ENCODE data around the gene CISH.

Gene CISH

GRCh38 chr3:50604110-50604621 is 7.4 kb downstream of the CISH start:
- no peak for DNase-seq
- intact Hi-C loops (cut with DNase I), result no loop called here

GRCh38 chr3:50603261-50604109 is 8.1 kb downstream of the CISH start:
- no peak for DNase-seq
- intact Hi-C loops (cut with DNase I), result no loop called here

DNA sequence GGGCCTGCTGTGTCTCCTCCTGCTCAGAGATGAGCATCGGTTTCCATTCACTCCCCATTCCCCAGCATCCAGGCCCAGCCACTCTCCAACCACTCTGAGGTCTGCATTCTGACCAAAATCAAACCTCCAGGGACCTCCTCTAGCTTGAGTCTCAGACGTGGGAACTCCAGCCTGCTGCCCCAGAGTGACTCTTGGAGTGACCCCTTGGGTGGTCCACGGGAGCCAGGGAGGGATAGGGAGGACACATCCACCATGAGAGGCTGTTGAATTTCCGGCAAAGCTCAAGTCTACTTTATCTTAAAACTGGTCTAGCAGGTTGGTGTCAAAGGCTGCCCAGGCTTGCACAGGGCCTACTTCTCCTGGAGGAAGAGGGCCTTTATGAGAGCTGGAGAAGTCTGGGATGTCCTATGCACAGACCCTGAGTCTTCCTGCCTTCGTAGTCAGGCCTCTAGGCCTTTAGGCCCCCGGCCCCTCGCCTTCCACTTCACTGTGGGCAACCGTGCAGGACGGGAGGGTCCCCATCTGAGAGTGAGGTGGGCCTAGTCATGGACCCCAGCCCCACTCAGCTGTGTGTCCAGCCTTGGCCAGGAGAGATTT is 8.9 kb downstream of the CISH start:
- DNase-seq, result no peak
- intact Hi-C loops (cut with DNase I), result no loop called here

DNA sequence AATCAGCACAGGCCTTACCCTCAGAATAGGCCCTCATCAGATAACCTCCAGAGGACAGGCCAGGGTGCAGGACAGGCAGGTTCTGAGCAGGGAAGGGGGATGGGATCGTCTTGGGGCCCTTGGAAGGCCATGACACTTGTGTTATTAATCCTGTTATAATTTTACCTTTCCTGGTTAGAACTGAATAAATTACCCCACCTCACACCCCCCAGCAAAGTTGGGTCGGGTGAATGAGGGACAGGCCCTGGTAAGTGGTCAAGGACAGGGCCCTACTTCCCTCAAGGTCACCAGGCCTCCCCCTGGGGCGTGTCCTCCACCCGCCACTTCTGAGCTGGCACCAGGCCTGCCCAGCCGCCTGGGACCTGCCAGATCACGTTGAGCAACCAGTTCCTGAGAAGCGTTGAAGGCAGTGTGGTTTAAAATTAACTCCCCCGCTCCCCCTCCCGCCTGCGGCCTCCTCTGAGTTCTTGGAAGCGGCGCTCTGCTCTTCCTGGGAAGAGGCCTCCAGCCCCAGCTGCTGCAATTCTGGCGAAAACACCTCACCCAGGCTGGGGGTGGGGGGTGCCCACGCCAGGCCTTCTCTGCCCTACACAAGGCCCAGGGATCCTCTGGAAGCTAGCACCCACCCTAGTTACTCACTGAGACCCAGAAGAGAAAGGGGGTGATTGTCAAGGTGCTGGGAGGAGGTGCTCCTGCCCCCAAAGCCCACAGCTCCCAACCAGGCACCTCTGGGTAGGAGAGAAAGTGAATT is 10.6 kb downstream of the CISH start:
- DNase-seq, result peak; percentile 56 to 95 (median 84)
- intact Hi-C loops (cut with DNase I), result no loop called here

DNA sequence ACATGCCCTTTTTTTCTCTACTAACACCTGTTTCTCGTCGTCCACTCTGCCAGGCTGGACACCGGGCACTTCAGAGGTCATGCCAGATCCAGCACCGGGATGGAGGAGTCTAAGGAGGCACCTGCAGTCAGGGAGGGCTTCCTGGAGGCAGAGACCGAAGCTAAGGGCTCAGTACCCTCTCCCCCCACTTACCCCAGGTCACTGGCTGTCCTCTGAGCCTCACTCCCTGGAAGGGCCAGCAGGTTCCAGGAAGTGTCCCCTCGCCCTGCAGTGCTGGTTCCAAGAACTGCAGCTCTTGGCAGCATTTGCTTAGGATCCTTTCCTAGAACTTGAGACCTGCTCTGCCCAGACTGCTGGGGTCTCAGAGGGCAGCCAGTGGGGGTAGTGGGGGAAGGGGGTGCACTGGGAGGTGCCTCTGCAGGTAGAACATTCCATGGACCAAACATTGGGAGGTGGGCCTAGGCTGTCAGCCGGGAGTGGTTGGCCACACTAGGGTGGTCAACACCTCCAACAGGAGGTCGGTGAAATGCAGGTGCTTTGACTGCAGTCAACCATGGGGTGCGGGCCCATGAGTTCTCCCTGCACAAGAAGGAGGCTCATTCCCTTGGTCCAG is 11.3 kb downstream of the CISH start:
- intact Hi-C loops (cut with DNase I), result no loop called here

GRCh38 chr3:50599716-50600118 is 11.9 kb downstream of the CISH start:
- DNase-seq, result no peak
- intact Hi-C loops (cut with DNase I), result no loop called here

More for the DNA sequence above, 11.3 kb downstream of the CISH start:
- DNase-seq, result no peak

DNA sequence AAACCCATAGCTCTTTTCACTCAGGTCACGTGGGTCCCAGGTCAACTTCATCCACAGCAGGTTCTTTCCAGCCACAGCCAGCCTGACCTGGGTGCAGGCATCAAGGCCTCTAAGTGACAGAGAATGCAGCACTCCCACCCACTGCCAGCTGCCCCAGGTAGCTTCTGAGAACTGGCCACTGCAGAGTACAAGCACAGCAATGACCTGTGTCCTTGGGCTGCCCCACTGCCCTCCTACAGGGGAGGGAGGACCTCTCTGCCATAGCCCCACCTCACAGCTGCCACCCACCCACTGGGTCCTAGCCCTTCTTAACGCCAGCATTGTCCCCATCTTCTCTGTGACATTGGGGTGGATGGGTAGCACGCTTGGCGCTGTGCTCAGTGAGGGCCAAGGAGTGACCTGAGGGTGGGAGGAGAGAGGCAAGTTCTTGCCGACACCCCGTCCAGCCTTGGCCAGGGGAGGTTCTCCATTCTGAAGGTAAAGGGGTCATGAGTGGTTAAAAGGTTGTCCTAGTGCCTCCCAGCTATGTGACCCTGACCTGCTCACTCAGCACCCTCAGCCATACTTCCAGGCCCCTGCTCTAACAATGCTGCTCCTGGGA is 12.4 kb downstream of the CISH start:
- intact Hi-C loops (cut with DNase I), result no loop called here
- DNase-seq, result no peak

GRCh38 chr3:50594253-50594785 is 17.3 kb downstream of the CISH start:
- DNase-seq, result no peak
- intact Hi-C loops (cut with DNase I), result no loop called here

GRCh38 chr3:50592568-50592967 is 19.0 kb downstream of the CISH start:
- intact Hi-C loops (cut with DNase I), result no loop called here

DNA sequence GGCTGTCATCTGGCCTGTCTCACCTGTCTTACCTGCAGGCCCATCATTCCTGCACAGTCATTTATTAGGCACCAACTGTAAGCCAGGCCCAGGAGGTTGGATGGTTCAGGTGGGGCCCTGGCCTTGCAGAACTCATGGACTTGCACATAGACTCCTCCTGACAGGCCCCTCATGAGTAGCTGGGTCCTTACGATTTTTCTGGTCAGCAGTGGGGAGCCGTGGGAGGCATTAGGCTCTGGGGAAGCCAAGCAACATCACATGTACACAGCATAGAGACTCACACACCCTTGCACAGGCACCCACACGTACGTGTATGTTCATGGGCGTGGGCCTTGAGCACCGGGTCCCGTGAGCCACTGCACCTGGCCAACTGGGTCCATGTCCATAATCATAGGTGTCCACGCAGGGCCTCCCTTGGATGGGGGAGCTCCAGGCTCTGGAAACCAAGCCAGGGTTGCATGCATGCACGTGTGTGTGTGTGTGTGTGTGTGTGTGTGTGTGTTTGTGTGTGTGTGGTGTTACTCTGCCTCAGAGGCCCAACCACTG is 20.3 kb downstream of the CISH start:
- no peak for DNase-seq
- intact Hi-C loops (cut with DNase I), result no loop called here

More at GRCh38 chr3:50592568-50592967, 19.0 kb downstream of the CISH start:
- no peak for DNase-seq

GRCh38 chr3:50588759-50589433 is 22.7 kb downstream of the CISH start:
- intact Hi-C loops (cut with DNase I), result no loop called here
- no peak for DNase-seq

DNA sequence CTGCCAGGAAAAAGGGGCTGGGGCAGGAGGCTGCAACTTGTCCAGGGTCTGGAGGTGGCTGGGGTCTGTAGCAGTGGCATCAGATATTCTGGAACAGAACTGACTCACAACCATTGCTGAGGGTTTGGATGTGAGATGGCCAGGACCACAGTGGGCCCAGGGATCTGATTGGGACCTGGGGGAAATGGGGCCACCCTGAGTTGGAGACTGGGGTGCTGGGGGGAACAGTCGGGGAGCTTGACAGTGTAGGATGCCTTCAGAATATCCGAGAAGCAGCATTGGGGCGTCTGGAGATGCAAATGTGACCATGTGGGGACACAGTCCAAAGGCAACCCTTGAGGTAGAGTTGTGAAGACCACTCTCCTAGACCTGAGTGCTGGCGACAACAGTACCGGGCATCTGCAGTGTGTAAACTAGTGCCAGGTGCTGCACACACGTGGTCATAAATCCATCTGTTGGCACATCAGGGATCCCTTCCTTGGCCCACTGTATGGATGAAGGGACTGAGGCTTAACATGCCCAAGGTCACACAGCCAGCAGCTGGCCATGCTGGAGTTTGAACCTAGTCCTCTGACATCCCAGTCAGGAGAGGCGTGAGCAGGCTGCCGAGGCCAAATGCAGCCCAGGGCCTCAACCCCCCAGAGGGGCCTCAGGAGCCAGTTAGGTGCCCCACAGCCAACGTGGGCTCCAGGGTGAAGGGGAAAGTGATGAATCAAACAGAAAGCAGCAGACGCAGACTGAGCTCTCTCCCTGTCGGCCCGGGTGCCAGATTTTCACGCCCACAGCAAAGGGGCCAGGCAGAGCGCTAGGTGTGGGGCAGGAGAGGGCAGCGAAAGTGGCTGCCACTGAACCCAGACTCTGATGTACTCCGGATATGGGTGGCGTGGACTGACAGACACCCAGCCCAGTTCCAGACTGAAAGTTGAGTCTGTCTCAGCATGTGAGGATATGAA is 23.5 kb downstream of the CISH start:
- DNase-seq, result no peak
- intact Hi-C loops (cut with DNase I), result no loop called here

DNA sequence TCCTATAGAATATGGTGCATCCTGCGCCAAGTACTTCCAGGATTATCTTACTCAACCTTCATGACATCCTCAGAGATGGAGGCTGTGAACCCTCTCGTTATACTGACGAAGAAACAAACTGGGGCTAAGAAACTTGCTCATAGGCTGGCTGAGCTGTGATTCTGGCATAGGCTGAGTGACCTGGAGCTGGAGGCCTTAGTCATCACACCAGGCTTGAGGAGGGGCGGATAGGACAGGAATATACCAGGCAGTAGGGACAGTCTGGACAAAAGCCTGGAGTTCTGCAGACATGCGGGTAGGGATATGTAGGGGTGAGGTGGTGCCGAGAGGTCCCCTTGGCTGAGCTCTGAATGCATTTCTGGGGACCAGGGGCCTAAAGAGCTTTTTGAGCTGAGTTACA is 24.2 kb downstream of the CISH start:
- DNase-seq, result no peak
- intact Hi-C loops (cut with DNase I), result no loop called here

GRCh38 chr3:50586763-50587070 is 24.9 kb downstream of the CISH start:
- intact Hi-C loops (cut with DNase I), result no loop called here
- no peak for DNase-seq

- intact Hi-C loops (cut with DNase I), result no loop called here
- no peak for DNase-seq
Measured at GRCh38 chr3:50585919-50586762, 25.4 kb downstream of the CISH start.

DNA sequence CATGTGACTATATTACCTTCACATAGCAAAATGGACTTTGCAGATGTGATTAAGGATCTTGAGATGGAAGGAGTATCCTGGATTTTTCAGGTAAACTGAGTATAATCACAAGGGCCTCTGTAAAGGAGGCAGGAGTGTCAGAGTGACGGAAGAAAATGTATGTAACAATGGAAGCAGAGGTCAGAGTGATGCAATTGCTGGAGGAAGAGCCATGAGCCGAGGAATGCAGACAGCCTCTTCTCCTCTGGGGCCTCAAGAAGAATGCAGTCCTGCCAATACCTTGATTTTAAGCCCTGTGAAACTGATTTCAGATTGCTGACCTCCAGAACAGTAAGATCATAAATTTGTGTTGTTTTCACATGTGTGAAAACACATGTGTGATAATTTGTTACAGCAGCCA is 27.2 kb downstream of the CISH start:
- DNase-seq, result no peak
- intact Hi-C loops (cut with DNase I), result no loop called here
